ENCODE data around the gene PHF23.

The PHF23 gene

GRCh38 chr17:7238420-7239090, 702 bp downstream of the PHF23 start:
- TF ChIP-seq POLR2AphosphoS5 (IDR thresholded peaks at IDR 0.05; ENCODE audit: low read depth, low read length) (no peak), REST (IDR thresholded peaks at IDR 0.05; ENCODE audit: insufficient read depth in 1 of 2, low read depth in 2 of 2, low read length in 2 of 2) (no peak), TAF1 (IDR thresholded peaks at IDR 0.05; ENCODE audit: borderline replicate concordance, insufficient read depth, low read length) (no peak), FOXP2 (optimal IDR thresholded peaks at IDR 0.05; ENCODE audit: borderline replicate concordance, extremely low read depth, extremely low read length, insufficient read depth) (no peak), SIN3A (IDR thresholded peaks at IDR 0.05; ENCODE audit: borderline replicate concordance, insufficient read depth, low read length) (no peak)

- TF ChIP-seq TAF1 (IDR thresholded peaks at IDR 0.05; ENCODE audit: borderline replicate concordance, insufficient read depth, low read length) (peak; percentile 20; the same call in 1 of the 2 replicates), FOXP2 (optimal IDR thresholded peaks at IDR 0.05; ENCODE audit: borderline replicate concordance, extremely low read depth, extremely low read length, insufficient read depth) (no peak), REST (IDR thresholded peaks at IDR 0.05; ENCODE audit: insufficient read depth in 1 of 2, low read depth in 2 of 2, low read length in 2 of 2) (no peak), SIN3A (IDR thresholded peaks at IDR 0.05; ENCODE audit: borderline replicate concordance, insufficient read depth, low read length) (peak; percentile 46; the same call in 1 of the 2 replicates), POLR2AphosphoS5 (IDR thresholded peaks at IDR 0.05; ENCODE audit: low read depth, low read length) (peak; percentile 66)
These were observed 1.4 kb downstream of the PHF23 start for GRCh38 chr17:7237761-7238419.

- no peak for TF ChIP-seq TAF1 (IDR thresholded peaks at IDR 0.05; ENCODE audit: borderline replicate concordance, insufficient read depth, low read length)
- no peak for TF ChIP-seq FOXP2 (optimal IDR thresholded peaks at IDR 0.05; ENCODE audit: borderline replicate concordance, extremely low read depth, extremely low read length, insufficient read depth)
- no peak for TF ChIP-seq SIN3A (IDR thresholded peaks at IDR 0.05; ENCODE audit: borderline replicate concordance, insufficient read depth, low read length)
- no peak for TF ChIP-seq POLR2AphosphoS5 (IDR thresholded peaks at IDR 0.05; ENCODE audit: low read depth, low read length)
- no peak for TF ChIP-seq REST (IDR thresholded peaks at IDR 0.05; ENCODE audit: insufficient read depth in 1 of 2, low read depth in 2 of 2, low read length in 2 of 2)
These were observed 1.9 kb downstream of the PHF23 start for GRCh38 chr17:7237266-7237760.

- TF ChIP-seq TAF1 (IDR thresholded peaks at IDR 0.05; ENCODE audit: borderline replicate concordance, insufficient read depth, low read length), result no peak
- no peak for TF ChIP-seq SIN3A (IDR thresholded peaks at IDR 0.05; ENCODE audit: borderline replicate concordance, insufficient read depth, low read length)
- TF ChIP-seq REST (IDR thresholded peaks at IDR 0.05; ENCODE audit: insufficient read depth in 1 of 2, low read depth in 2 of 2, low read length in 2 of 2), result no peak
- no peak for TF ChIP-seq POLR2AphosphoS5 (IDR thresholded peaks at IDR 0.05; ENCODE audit: low read depth, low read length)
- no peak for TF ChIP-seq FOXP2 (optimal IDR thresholded peaks at IDR 0.05; ENCODE audit: borderline replicate concordance, extremely low read depth, extremely low read length, insufficient read depth)
These were observed 2.4 kb downstream of the PHF23 start for GRCh38 chr17:7236808-7237207.

Measured in PFSK-1 (cell line).